Coronary artery (tissue), 2 donors: ENCODE measurements around the gene STK11IP.
"Not testable (repeated sequence)": the region's sequence is repeated elsewhere in the genome, so short reads cannot be mapped to it uniquely, and the experiment has no call there.

Experiments
- DNase-seq: peaks from one replicate; pipeline ENCODE4 v3.0.0-alpha.2; 2017; ENCODE audit warnings: low spot score
- H3K27ac ChIP-seq, 2 donors: fragments of 200-600 bp; sonication (generic); one replicate each; pipeline ENCODE4 v1.5.1; 2016 to 2019
- H3K4me3 ChIP-seq: fragments of 200-600 bp; sonication (generic); 2 replicates; pipeline ENCODE4 v1.5.1; 2016; ENCODE audit warnings: mild to moderate bottlenecking, moderate library complexity
- CTCF ChIP-seq: fragments of 200-600 bp; sonication (generic); IDR thresholded peaks from one replicate; pipeline ENCODE4 v1.5.1; 2019; ENCODE audit warnings: antibody characterized with exemption

STK11IP gene

DNA sequence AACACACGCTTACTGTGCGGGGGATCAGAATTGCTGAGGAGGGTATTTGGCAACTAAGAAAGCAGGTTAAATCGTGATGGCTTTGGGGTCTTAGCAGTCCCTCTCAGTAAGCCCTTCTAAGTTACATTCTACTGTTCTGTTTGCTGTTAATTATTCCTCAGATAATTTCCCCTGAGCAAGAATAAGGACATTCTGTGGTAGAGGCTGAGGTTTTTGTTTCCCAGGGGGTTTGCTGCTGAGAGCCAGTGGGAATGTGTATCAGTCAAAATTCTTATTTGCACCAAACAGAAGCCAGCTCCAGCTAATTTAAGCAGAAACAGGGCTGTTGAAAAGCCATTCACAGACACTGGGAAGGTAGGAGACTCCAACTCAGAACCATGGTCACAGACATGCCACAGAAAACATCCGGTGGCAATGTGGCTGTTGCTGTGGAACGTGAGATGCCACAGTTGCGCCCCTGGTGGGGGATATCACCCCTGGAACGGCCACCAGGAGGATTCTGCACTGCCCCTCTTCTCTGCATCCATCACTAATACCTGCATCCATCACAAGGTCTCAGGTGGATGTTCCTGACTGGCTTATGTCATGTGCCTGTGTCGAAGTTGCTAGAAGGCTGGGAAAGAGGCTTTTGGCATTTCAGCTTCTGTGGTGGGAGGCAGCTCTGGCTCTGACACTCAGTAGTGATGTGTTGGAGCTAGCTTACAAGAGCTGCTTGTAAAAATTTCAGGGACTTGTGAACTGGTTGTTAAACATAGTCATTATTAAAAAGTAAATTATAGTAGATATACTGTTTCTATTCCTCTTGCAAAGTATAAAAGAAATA, 53.0 kb downstream of the STK11IP start:
- DNase-seq = peak; percentile 22
- TF ChIP-seq CTCF = no peak
- H3K4me3 ChIP-seq = no peak overlapping the region

DNA sequence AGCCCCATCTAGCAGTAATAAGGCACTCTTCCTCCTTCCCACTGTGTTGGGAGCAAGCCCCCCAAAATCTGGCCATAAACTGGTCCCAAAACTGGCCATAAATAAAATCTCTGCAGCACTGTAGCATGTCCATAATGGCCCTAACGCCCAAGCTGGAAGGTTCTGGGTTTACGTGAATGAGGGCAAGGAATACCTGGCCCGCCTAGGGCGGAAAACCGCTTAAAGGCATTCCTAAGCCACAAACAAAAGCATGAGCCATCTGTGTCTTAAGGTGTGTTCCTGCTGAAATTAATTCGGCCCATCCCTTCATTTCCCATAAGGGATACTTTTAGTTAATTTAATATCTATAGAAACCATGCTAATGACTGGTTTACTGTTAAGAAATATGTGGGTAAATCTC, 54.0 kb downstream of the STK11IP start:
- H3K4me3 ChIP-seq, H3K27ac ChIP-seq: not testable (repeated sequence)
- DNase-seq = peak; percentile 29

More for the DNA sequence above, 53.0 kb downstream of the STK11IP start:
- no peak overlapping the region for H3K27ac ChIP-seq

DNA sequence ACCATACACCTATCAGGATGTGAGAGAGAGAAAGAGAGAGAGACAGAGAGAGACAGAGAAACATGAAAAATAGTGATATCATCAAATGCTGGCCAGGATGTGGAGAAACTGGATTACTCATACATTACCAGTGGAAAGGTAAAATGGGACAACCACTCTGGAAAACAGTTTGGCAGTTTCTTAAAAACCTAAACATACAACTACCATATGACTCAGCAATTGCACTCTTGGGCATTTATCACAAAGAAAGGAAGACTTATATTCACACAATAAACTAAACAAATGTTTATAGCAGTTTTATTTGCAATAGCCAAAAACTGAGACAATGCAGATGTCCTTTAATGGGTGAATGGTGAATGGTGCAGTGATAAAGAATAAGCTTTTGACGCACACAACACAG, 58.9 kb downstream of the STK11IP start:
- no peak for DNase-seq
- no peak overlapping the region for H3K4me3 ChIP-seq
- TF ChIP-seq CTCF = no peak
- no peak overlapping the region for H3K27ac ChIP-seq

- peak; percentile 55 for DNase-seq
- TF ChIP-seq CTCF = no peak
- Histone ChIP-seq H3K4me3 (peak overlapping the region; percentile 32), H3K27ac (peak overlapping the region; percentile 74 to 78)
Measured at GRCh38 chr2:219658196-219658846, 60.7 kb downstream of the STK11IP start.

GRCh38 chr2:219658874-219659273, 61.2 kb downstream of the STK11IP start:
- Histone ChIP-seq H3K27ac (peak overlapping the region; percentile 74 to 78), H3K4me3 (no peak overlapping the region)
- peak; percentile 19 for DNase-seq
- no peak for TF ChIP-seq CTCF

DNA sequence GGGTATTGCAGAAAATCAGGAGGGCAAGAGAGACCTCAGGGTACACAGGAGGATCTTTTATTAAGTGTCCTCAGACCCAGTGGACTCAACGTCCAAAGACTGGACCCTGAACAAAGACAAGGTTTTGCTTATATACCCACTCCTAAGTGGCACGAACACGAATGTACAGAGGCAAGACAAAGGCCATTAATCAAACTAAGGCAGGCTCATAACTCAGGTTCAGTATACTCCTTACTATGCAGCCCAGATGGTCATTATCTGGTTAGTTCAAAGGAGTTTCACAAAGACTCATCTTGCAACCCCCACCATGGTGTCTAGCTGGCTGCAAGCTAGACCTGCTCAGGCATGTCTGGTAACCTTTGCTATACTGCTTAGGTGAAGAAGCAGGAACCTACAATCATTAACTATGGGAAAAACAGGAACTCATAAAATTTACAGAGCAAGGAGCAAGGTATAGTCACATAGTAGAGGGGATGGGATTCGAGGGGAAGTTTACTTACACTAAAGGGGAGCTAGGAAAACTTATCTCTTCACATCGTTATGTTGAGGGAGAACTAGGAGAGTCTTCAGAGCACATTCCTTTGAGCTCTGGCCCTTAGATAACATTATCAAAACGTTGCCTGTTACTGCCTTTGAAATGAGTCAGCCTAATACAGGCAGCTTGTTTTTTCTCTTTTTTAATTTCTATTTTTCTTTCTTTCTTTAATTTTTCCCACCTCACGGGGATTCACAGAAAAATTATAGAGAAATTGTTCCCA, 63.7 kb downstream of the STK11IP start:
- H3K4me3 ChIP-seq = no peak overlapping the region
- H3K27ac ChIP-seq = no peak overlapping the region
- DNase-seq = no peak
- TF ChIP-seq CTCF = no peak

DNA sequence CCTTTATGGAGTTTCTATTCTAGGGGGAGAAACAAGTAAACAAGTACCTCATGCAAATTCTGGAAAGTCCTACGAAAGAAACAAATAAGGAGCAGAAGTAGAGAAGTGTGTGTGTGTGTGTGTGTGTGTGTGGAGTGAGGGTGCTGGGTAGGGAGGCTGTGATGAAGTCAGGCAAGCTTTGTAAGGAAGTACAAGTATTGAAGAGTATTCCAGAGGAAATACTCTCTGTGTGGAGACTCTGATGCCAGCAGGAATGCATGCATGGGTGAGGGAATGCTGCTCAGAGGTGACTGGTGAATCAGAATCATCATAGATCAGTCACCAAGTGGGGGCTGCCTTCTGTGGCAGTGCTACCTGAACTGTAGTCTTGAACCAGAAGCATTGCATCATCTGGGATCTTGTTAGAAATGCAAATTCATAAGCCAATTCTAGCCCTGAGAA, 64.3 kb downstream of the STK11IP start:
- H3K27ac ChIP-seq = no peak overlapping the region
- no peak for TF ChIP-seq CTCF
- DNase-seq = peak; percentile 5
- no peak overlapping the region for H3K4me3 ChIP-seq
